Measurements from ENCODE around the gene TTC7B.

DNA sequence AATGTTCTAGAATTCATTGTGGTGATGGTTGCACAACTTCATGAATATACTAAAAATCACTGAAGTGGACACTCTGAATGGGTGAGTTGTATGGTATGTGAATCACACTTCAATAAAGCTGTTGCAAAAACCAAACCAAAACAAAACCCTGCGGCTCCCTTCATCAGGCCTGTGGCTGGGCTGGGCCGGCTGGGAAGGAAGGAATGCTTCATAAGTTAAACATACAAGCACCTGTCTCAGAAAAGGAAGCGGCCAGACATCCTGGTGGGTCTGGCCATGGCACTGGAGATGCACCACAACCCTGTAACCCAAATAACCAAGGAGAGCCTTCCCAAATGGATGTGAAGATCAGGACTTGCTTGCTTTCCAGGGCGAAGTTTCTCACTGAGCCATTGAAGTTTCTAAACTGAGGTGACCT is 34.9 kb downstream of the TTC7B start:
- TF ChIP-seq ATF3 (IDR thresholded peaks at IDR 0.05) (no peak), POLR2A (IDR thresholded peaks at IDR 0.05; ENCODE audit: borderline replicate concordance, extremely low read depth, insufficient read depth, insufficient read length) (no peak), CTCF (IDR thresholded peaks at IDR 0.05 in 2 of 3, conservative IDR thresholded peaks at IDR 0.05 in 1 of 3; ENCODE audit: borderline replicate concordance in 1 of 3, insufficient read depth in 1 of 3, low read depth in 2 of 3, low read length in 2 of 3) (no peak), REST (IDR thresholded peaks at IDR 0.05; ENCODE audit: low read depth) (no peak), EZH2 (IDR thresholded peaks at IDR 0.05) (no peak), JUND (IDR thresholded peaks at IDR 0.05) (no peak), MAX (IDR thresholded peaks at IDR 0.05) (no peak), YY1 (IDR thresholded peaks at IDR 0.05; ENCODE audit: extremely low read depth, insufficient replicate concordance, low read depth, low read length) (no peak)
